Measurements from ENCODE around the gene ZFP90.

GRCh38 chr16:68506331-68507053 lies 32.6 kb upstream of the ZFP90 start:
- TF ChIP-seq FOXM1 (IDR thresholded peaks at IDR 0.05; ENCODE audit: borderline replicate concordance, low read depth) = no peak
- TF ChIP-seq YY1 (IDR thresholded peaks at IDR 0.05; ENCODE audit: low read depth) = no peak
- TF ChIP-seq TAF1 (IDR thresholded peaks at IDR 0.05; ENCODE audit: low read depth) = no peak
- no peak for TF ChIP-seq EP300 (IDR thresholded peaks at IDR 0.05; ENCODE audit: borderline replicate concordance)
- TF ChIP-seq, protein P1, sequence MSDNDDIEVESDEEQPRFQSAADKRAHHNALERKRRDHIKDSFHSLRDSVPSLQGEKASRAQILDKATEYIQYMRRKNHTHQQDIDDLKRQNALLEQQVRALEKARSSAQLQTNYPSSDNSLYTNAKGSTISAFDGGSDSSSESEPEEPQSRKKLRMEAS (IDR thresholded peaks at IDR 0.05) = no peak
- no peak for TF ChIP-seq CREB1 (IDR thresholded peaks at IDR 0.05; ENCODE audit: low read depth)
- TF ChIP-seq, protein P2, sequence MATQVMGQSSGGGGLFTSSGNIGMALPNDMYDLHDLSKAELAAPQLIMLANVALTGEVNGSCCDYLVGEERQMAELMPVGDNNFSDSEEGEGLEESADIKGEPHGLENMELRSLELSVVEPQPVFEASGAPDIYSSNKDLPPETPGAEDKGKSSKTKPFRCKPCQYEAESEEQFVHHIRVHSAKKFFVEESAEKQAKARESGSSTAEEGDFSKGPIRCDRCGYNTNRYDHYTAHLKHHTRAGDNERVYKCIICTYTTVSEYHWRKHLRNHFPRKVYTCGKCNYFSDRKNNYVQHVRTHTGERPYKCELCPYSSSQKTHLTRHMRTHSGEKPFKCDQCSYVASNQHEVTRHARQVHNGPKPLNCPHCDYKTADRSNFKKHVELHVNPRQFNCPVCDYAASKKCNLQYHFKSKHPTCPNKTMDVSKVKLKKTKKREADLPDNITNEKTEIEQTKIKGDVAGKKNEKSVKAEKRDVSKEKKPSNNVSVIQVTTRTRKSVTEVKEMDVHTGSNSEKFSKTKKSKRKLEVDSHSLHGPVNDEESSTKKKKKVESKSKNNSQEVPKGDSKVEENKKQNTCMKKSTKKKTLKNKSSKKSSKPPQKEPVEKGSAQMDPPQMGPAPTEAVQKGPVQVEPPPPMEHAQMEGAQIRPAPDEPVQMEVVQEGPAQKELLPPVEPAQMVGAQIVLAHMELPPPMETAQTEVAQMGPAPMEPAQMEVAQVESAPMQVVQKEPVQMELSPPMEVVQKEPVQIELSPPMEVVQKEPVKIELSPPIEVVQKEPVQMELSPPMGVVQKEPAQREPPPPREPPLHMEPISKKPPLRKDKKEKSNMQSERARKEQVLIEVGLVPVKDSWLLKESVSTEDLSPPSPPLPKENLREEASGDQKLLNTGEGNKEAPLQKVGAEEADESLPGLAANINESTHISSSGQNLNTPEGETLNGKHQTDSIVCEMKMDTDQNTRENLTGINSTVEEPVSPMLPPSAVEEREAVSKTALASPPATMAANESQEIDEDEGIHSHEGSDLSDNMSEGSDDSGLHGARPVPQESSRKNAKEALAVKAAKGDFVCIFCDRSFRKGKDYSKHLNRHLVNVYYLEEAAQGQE (IDR thresholded peaks at IDR 0.05; ENCODE audit: low read depth) = no peak
- no peak for TF ChIP-seq NFIC (IDR thresholded peaks at IDR 0.05)
- TF ChIP-seq EGR1 (IDR thresholded peaks at IDR 0.05) = no peak
- no peak for TF ChIP-seq ZBTB7A (IDR thresholded peaks at IDR 0.05; ENCODE audit: low read depth)
- TF ChIP-seq CEBPB (IDR thresholded peaks at IDR 0.05) = no peak

Measured in Ishikawa (cell line).